Uterus (tissue), 2 donors: ENCODE results near the gene CBR1.

Experiments
- CTCF ChIP-seq, 4 experiments: fragments of 200-600 bp in 2 of 4; fragments of 450-650 bp in 2 of 4; sonication (generic) in 2 of 4; IDR thresholded peaks; one replicate each; pipeline ENCODE4 v1.5.1; 2016 to 2019; ENCODE audit warnings: antibody characterized with exemption in 4 of 4, mild to moderate bottlenecking in 2 of 4, moderate library complexity in 1 of 4
- POLR2A ChIP-seq, 2 donors: fragments of 450-650 bp; IDR thresholded peaks; one replicate each; pipeline ENCODE4 v1.6.1; 2016; ENCODE audit warnings: antibody characterized with exemption in 2 of 2, mild to moderate bottlenecking in 1 of 2, moderate library complexity in 1 of 2

- TF ChIP-seq CTCF (IDR thresholded peaks at IDR 0.05) (no peak), POLR2A (IDR thresholded peaks at IDR 0.05) (no peak)
Measured at GRCh38 chr21:36045993-36046392, 23.8 kb upstream of the CBR1 start.
